GM19328 (cell line): ENCODE measurements around the gene OR5AN1.
"Not testable (repeated sequence)": the region's sequence is repeated elsewhere in the genome, so short reads cannot be mapped to it uniquely, and the experiment has no call there.

Source experiments
- ATAC-seq: cut with Tn5 transposase; IDR thresholded peaks from one replicate; pipeline ENCODE4 v1.9.1; 2021; ENCODE audit warnings: mild to moderate bottlenecking, moderate library complexity; ENCODE audit not compliant: unreplicated experiment

The OR5AN1 gene

GRCh38 chr11:59358595-59358994 lies at the start of gene OR5AN1:
TSS of gene OR5AN1 (plus strand) at chr11:59358895. CDS start at chr11:59364459, 5,564 bp downstream.
- ATAC-seq: no peak

GRCh38 chr11:59335001-59335400 lies 23.7 kb upstream of the OR5AN1 start:
- ATAC-seq: no peak

- ATAC-seq: no peak
Observed at GRCh38 chr11:59336176-59336575, 22.5 kb upstream of the OR5AN1 start.

GRCh38 chr11:59336931-59337330 lies 21.8 kb upstream of the OR5AN1 start:
- ATAC-seq: no peak

GRCh38 chr11:59349657-59350056 lies 9.0 kb upstream of the OR5AN1 start:
- ATAC-seq: not testable (repeated sequence)

- ATAC-seq: no peak
Observed at GRCh38 chr11:59355226-59355625, 3.5 kb upstream of the OR5AN1 start.

GRCh38 chr11:59356561-59356960 lies 2.1 kb upstream of the OR5AN1 start:
- ATAC-seq: no peak

GRCh38 chr11:59358020-59358419 lies 675 bp upstream of the OR5AN1 start:
- no peak for ATAC-seq

- no peak for ATAC-seq
Observed at GRCh38 chr11:59365232-59366018, 6.7 kb downstream of the OR5AN1 start.

- no peak for ATAC-seq
Observed at GRCh38 chr11:59368238-59369022, 9.7 kb downstream of the OR5AN1 start.

- ATAC-seq: not testable (repeated sequence)
Observed at GRCh38 chr11:59372324-59372723, 13.6 kb downstream of the OR5AN1 start.

- ATAC-seq: peak; percentile 94
Observed at GRCh38 chr11:59380263-59381059, 21.8 kb downstream of the OR5AN1 start.

GRCh38 chr11:59394186-59394585 lies 35.5 kb downstream of the OR5AN1 start:
- no peak for ATAC-seq

- no peak for ATAC-seq
Observed at GRCh38 chr11:59400461-59401261, 42.0 kb downstream of the OR5AN1 start.

- no peak for ATAC-seq
Observed at GRCh38 chr11:59401262-59401552, 42.5 kb downstream of the OR5AN1 start.

GRCh38 chr11:59403546-59403945 lies 44.9 kb downstream of the OR5AN1 start:
- ATAC-seq: no peak

- ATAC-seq: no peak
Observed at GRCh38 chr11:59413646-59414045, 55.0 kb downstream of the OR5AN1 start.

GRCh38 chr11:59415111-59415510 lies 56.4 kb downstream of the OR5AN1 start:
- no peak for ATAC-seq

GRCh38 chr11:59416613-59417012 lies 57.9 kb downstream of the OR5AN1 start:
- ATAC-seq: no peak

GRCh38 chr11:59417023-59417422 lies 58.3 kb downstream of the OR5AN1 start:
- ATAC-seq: no peak

GRCh38 chr11:59418156-59418555 lies 59.5 kb downstream of the OR5AN1 start:
- ATAC-seq: no peak
